Neural crest cell (in vitro differentiated cells): ENCODE results near the gene DTNB. TPM values are rescaled to one million over a fixed set of nuclear protein-coding genes. Genes with fewer than 3 reads are reported as not detected.

Experiments used
- DNase-seq: peaks from one replicate; pipeline ENCODE4 v3.0.0; 2021; ENCODE audit warnings: low read depth, mixed read lengths, low spot score
- H3K27ac Mint-ChIP-seq: one replicate; pipeline ENCODE4 v1.8.0; 2021; ENCODE audit warnings: mild to moderate bottlenecking, mixed read lengths; ENCODE audit not compliant: unreplicated experiment
- H3K27me3 Mint-ChIP-seq: 2 replicates; pipeline ENCODE4 v1.8.0; 2021; ENCODE audit warnings: low read depth, mild to moderate bottlenecking, mixed read lengths
- H3K36me3 Mint-ChIP-seq: 2 replicates; pipeline ENCODE4 v1.8.0; 2021; ENCODE audit warnings: low read depth, mild to moderate bottlenecking, mixed read lengths
- H3K4me1 Mint-ChIP-seq: 2 replicates; pipeline ENCODE4 v1.8.0; 2021; ENCODE audit warnings: mixed read lengths
- H3K4me3 Mint-ChIP-seq: one replicate; pipeline ENCODE4 v1.8.0; 2021; ENCODE audit warnings: mild to moderate bottlenecking, mixed read lengths
- H3K9me3 Mint-ChIP-seq: 2 replicates; pipeline ENCODE4 v1.8.0; 2021; ENCODE audit warnings: mixed read lengths
- total RNA-seq: library from RNA; stranded (reverse); gene quantifications from 2 replicates; pipeline ENCODE4 v1.2.1, GENCODE V29; 2021
- TF ChIP-seq, protein P1 (sequence below): fragments of 200-600 bp; sonication (generic); conservative IDR thresholded peaks from 2 replicates; pipeline ENCODE4 v1.5.0; 2021; ENCODE audit warnings: antibody characterized with exemption, mild to moderate bottlenecking

DTNB gene
- total RNA-seq, 1 donor from 2014 or later = 29.5 TPM

DNA sequence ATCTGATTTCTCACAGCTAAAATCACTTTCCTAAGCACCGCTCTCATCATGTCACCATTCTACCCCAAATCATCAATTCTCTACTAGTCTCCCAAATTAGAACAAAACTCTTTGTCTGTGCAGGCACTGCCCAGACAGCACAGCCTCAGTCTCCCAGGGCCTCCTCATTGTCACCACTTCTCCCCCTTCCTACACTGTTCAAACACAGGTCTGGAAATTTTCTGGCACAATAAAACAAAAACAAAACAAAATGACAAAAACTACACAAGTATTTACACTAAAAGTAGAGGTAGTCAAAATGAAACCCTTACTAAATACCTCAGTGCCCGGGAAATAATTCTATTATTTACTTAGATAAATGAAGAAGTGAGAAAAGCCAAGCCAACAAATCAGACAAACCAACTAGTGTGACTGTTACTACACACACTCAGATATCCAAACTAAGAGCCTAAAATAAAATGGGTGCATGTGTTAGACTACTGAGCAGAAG, 175.4 kb downstream of the DTNB start:
- no peak overlapping the region for H3K4me3 Mint-ChIP-seq
- TF ChIP-seq, protein P1, sequence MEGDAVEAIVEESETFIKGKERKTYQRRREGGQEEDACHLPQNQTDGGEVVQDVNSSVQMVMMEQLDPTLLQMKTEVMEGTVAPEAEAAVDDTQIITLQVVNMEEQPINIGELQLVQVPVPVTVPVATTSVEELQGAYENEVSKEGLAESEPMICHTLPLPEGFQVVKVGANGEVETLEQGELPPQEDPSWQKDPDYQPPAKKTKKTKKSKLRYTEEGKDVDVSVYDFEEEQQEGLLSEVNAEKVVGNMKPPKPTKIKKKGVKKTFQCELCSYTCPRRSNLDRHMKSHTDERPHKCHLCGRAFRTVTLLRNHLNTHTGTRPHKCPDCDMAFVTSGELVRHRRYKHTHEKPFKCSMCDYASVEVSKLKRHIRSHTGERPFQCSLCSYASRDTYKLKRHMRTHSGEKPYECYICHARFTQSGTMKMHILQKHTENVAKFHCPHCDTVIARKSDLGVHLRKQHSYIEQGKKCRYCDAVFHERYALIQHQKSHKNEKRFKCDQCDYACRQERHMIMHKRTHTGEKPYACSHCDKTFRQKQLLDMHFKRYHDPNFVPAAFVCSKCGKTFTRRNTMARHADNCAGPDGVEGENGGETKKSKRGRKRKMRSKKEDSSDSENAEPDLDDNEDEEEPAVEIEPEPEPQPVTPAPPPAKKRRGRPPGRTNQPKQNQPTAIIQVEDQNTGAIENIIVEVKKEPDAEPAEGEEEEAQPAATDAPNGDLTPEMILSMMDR = no peak
- no peaks in the 10 kb centered on the region for H3K36me3 Mint-ChIP-seq
- no peaks in the 10 kb centered on the region for H3K27me3 Mint-ChIP-seq
- no peaks in the 10 kb centered on the region for H3K9me3 Mint-ChIP-seq
- no peak overlapping the region for H3K27ac Mint-ChIP-seq
- H3K4me1 Mint-ChIP-seq = peaks cover 5% of the 10 kb centered on the region
- no peak for DNase-seq

DNA sequence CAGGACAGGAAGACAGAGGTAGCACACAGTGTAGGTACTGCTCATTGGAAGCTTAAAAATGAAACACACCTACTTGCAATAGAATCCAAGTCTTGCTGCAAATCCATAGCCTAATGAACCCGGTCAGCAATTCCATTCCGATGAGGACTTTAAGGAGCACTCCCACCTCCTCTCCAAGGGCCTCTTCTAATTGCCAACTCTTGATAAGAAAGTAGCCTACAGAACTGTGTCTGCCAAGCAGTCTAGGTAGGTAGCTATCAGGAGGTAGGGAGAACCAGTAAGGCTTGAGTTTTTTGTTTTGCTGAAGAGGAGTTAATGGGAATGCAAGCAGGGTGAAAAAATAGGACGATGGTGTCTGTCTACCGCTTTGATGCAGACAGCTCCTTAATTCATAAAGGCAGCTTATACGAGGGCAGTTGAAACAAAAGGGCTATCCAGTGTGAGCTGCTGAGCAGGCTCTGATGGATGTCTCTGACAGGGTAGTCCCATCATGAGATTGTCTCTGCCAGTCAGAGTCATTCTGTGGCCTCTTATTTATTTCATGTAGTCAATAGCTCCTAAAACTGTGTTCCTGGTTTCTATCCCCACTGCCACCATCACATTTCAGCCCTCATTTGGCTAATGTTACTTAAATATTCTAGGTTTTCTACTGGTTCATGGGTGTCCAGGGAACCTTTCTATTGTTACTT, 176.0 kb downstream of the DTNB start:
- H3K9me3 Mint-ChIP-seq = no peaks in the 10 kb centered on the region

DNA sequence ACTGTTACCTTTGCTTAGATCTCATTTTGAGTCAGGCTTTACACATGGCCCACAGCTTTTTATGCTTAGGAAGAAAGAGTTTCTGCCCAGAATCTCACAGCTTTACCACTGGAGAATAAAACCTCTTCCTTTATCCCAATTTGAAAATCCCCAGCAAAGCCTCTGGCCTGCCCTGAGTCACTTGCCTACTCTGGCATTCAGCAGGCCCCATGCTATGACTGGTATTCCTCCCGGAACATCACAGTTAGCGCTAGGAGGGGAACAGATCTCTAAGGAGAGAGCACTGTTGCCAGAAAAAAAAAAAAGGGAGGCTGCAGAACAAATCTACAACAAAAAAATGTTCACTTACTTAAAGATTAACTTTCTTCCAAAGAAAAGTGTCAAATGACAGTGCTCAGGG, 178.8 kb downstream of the DTNB start:
- Mint-ChIP-seq H3K4me1 (peaks cover 5% of the 10 kb centered on the region), H3K36me3 (no peaks in the 10 kb centered on the region), H3K27me3 (no peaks in the 10 kb centered on the region), H3K27ac (no peak overlapping the region), H3K4me3 (no peak overlapping the region), H3K9me3 (no peaks in the 10 kb centered on the region)
- DNase-seq = no peak
- TF ChIP-seq, protein P1 = no peak

More for the DNA sequence above, 176.0 kb downstream of the DTNB start:
- H3K4me3 Mint-ChIP-seq = no peak overlapping the region
- H3K36me3 Mint-ChIP-seq = no peaks in the 10 kb centered on the region
- DNase-seq = no peak
- TF ChIP-seq, protein P1 = no peak
- peaks cover 5% of the 10 kb centered on the region for H3K4me1 Mint-ChIP-seq
- no peak overlapping the region for H3K27ac Mint-ChIP-seq
- no peaks in the 10 kb centered on the region for H3K27me3 Mint-ChIP-seq

DNA sequence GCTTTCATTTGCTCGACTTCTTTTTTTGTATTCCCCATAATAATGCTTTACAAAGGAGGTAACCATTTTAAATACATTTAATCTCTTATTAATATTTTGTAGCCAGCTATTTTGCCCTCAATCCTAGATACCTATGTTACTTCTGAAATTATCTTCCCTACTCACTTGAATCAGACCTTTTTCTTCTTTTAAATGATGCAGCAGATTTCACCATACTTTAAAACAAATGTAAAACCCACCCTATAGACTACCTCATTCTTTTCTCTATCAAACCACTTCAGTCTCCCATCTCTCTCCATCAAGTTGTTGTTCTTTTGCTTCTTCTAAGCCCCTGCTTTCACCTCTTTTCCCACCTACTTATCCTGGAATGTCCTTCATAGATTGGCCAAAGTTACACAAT, 180.2 kb downstream of the DTNB start:
- Mint-ChIP-seq H3K36me3 (peaks cover 2% of the 10 kb centered on the region), H3K27ac (no peak overlapping the region), H3K9me3 (no peaks in the 10 kb centered on the region), H3K27me3 (no peaks in the 10 kb centered on the region), H3K4me1 (peaks cover 5% of the 10 kb centered on the region), H3K4me3 (no peak overlapping the region)
- DNase-seq = no peak
- TF ChIP-seq, protein P1 = no peak

DNA sequence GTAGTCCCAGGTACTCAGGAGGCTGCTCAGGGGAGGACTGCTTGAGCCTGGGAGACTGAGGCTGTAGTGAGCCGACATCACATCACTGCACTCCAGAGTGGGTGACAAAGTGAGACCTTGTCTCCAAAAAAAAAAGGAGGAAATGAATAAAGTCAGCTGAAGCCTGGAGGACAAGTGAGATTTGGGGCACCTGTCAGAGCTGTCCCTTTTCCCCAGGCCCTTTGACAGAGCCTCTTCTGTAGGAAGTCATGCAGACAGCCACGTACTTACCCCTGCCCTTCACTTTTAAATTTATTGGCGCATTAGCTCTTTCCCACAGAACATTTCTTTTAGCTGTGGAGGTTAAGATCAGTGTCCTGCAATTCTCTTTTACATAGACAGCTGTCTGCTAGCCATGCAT, 180.7 kb downstream of the DTNB start:
- TF ChIP-seq, protein P1 = no peak
- no peak overlapping the region for H3K27ac Mint-ChIP-seq
- H3K4me3 Mint-ChIP-seq = no peak overlapping the region
- DNase-seq = no peak
- no peaks in the 10 kb centered on the region for H3K27me3 Mint-ChIP-seq
- H3K9me3 Mint-ChIP-seq = no peaks in the 10 kb centered on the region
- peaks cover 3% of the 10 kb centered on the region for H3K36me3 Mint-ChIP-seq
- H3K4me1 Mint-ChIP-seq = peaks cover 1% of the 10 kb centered on the region
